Heart right ventricle (tissue), 16 donors: ENCODE results near the gene FAM83F. TPM values are rescaled to one million over a fixed set of nuclear protein-coding genes. Genes with fewer than 3 reads are reported as not detected.

Experiments
- ATAC-seq, 8 donors: fragments of 200-7000 bp; cut with Tn5 transposase; one replicate each; pipeline ENCODE4 v1.9.1; 2020; ENCODE audit warnings: mild to moderate bottlenecking in 8 of 8, moderate library complexity in 8 of 8, moderate number of reproducible peaks in 1 of 8
- DNase-seq, 2 donors: peaks; one replicate each; pipeline ENCODE4 v3.0.0-alpha.2; 2020
- H3K27ac ChIP-seq, 10 donors: fragments of 200-600 bp; sonication (generic) in 2 of 10; one replicate each; pipeline versions ENCODE4 v1.5.0 to v1.8.0; 2020 to 2022; ENCODE audit warnings: mild to moderate bottlenecking in 3 of 10
- H3K27me3 ChIP-seq, 7 donors: fragments of 200-600 bp; one replicate each; pipeline ENCODE4 v1.8.0; 2021 to 2022; ENCODE audit warnings: mild to moderate bottlenecking in 2 of 7
- H3K36me3 ChIP-seq, 9 donors: fragments of 200-600 bp; sonication (generic) in 1 of 9; one replicate each; pipeline versions ENCODE4 v1.5.0 to v1.8.0; 2020 to 2022; ENCODE audit warnings: mild to moderate bottlenecking in 2 of 9
- H3K4me1 ChIP-seq, 9 donors: fragments of 200-600 bp; sonication (generic) in 1 of 9; one replicate each; pipeline versions ENCODE4 v1.5.0 to v1.8.0; 2020 to 2022; ENCODE audit warnings: mild to moderate bottlenecking in 4 of 9
- H3K4me3 ChIP-seq, 10 donors: fragments of 200-600 bp; sonication (generic) in 2 of 10; one replicate each; pipeline versions ENCODE4 v1.5.0 to v1.8.0; 2020 to 2022; ENCODE audit warnings: mild to moderate bottlenecking in 7 of 10, moderate library complexity in 2 of 10
- H3K9me3 ChIP-seq, 11 donors: fragments of 200-600 bp in 10 of 11; sonication (generic) in 2 of 11; one replicate each; pipeline versions ENCODE4 v1.5.0 to v1.8.0; 2013 to 2022; ENCODE audit warnings: mild to moderate bottlenecking in 2 of 11, control low read depth in 1 of 11, moderate library complexity in 1 of 11
- CTCF ChIP-seq, 9 donors: fragments of 200-600 bp; sonication (generic) in 2 of 9; IDR thresholded peaks; one replicate each; pipeline versions ENCODE4 v1.5.0 to v1.8.0; 2021 to 2022; ENCODE audit warnings: antibody characterized with exemption in 9 of 9, mild to moderate bottlenecking in 5 of 9, moderate library complexity in 1 of 9
- WGBS, 2 donors: extraction: QIAGEN DNeasy Blood & Tissue Kit; methylation state at CpG; one replicate each; pipeline ENCODE4 v1.1.7; 2013; ENCODE audit warnings: inconsistent platforms in 1 of 2; 5-methylcytosine and 5-hydroxymethylcytosine counted together
- intact Hi-C, 10 donors: fragments of 100-400 bp; cut with DNase I; formaldehyde crosslinking; loops; one replicate each; pipeline versions ENCODE4 v1.11.1 to v1.14.2; 2022
- polyA plus RNA-seq, 2 donors: library from polyadenylated mRNA; stranded (reverse); fragments of 200-250 nt; gene quantifications; one replicate each; pipeline ENCODE4 v1.2.3, GENCODE V29; 2013
- total RNA-seq, 10 donors: library from RNA; stranded (reverse); fragmentation: NEBNext Ultra II Directional in 3 of 10; extraction: Animal tissue kit (Norgen Biotek cat#: 25700) in 3 of 10; gene quantifications; one replicate each; pipeline versions ENCODE4 v1.2.1 to v1.2.4, GENCODE V29; 2021 to 2023
- donor health status: Arrhythmogenic right ventricular cardiomyopathy.
- donor health status: ischemic (EF 13 %, LVEDD 7.1; RV severe dilation, severe dysfunction).
- donor health status: healthy with polysubstance abuse.
- donor health status: DM: no; HTN: yes; CAD: no.
- donor health status: DM: no; HTN: no; CAD: no.
- donor health status: ischemic (EF 25% LVEDD 6.9; RV normal size, moderate dysfunction).
- donor health status: ischemic (EF 25% LVEDD 5.7; RV mildly dilated, moderate dysfunction).
- donor health status: healthy.
- donor health status: DM: yes; HTN: yes; CAD: no.
- donor health status: Ischemic cardiomyopathy.
- donor health status: ischemic (EF 35%, LVEDD 5.7; RV mildly dilated, moderate dysfunction).
- donor health status: nonischemic (EF 11% LVEDD 7.7; RV severe dilation, severe dysfunction).
- donor health status: DM: yes; HTN: yes; CAD: no.
- donor health status: PGD.
- donor health status: ischemic (EF 29% LVEDD 5.4; RV normal size, mild dysfunction).
- donor health status: nonischemic (EF 23%, LVEDD 6.1; RV moderate dilation, normal function).

The FAM83F gene
- total and polyA plus RNA-seq, 12 donors: 1.1 to 9.7 (median 2.3) TPM

GRCh38 chr22:39967103-39967829, 27.5 kb upstream of the FAM83F start:
- no peak for TF ChIP-seq CTCF (IDR thresholded peaks at IDR 0.05)
- H3K4me1 ChIP-seq: peaks cover 0 to 21% (median 7%) of the 10 kb centered on the region in 9 donors
- no peaks in the 10 kb centered on the region for H3K9me3 ChIP-seq
- no peak overlapping the region for H3K27ac ChIP-seq
- WGBS, 2 donors: 77 to 85% methylated on average over 9 of the region's 9 CpGs
- ATAC-seq (no peak), DNase-seq (no peak)
- peaks cover 0 to 5% (median 0%) of the 10 kb centered on the region in 9 donors for H3K36me3 ChIP-seq
- H3K27me3 ChIP-seq: peaks cover 0 to 20% (median 3%) of the 10 kb centered on the region in 7 donors
- H3K4me3 ChIP-seq: no peak overlapping the region
- intact Hi-C loops: loop anchor here in 1 of 10 donors (1.0 kb wide), 1 partner anchor 35 kb away; no protein-coding TSS in a partner anchor

GRCh38 chr22:39967996-39968972, 26.5 kb upstream of the FAM83F start:
- no peaks in the 10 kb centered on the region for H3K9me3 ChIP-seq
- H3K36me3 ChIP-seq: peaks cover 0 to 5% (median 0%) of the 10 kb centered on the region in 9 donors
- peak overlapping the region in 2 of 10 donors; percentile 22 to 26 for H3K27ac ChIP-seq
- DNase-seq (peak; percentile 7 to 28), ATAC-seq (peak in 7 of 8 donors; percentile 46 to 94 (median 70))
- peaks cover 0 to 13% (median 7%) of the 10 kb centered on the region in 9 donors for H3K4me1 ChIP-seq
- TF ChIP-seq CTCF (IDR thresholded peaks at IDR 0.05): no peak
- no peak overlapping the region for H3K4me3 ChIP-seq
- H3K27me3 ChIP-seq: peaks cover 0 to 29% (median 6%) of the 10 kb centered on the region in 7 donors
- intact Hi-C loops: loop anchor here in 1 of 10 donors (1.0 kb wide), 1 partner anchor 34 kb away; no protein-coding TSS in a partner anchor
- 49 to 51% methylated on average over 20 of the region's 20 CpGs for WGBS, 2 donors

GRCh38 chr22:39970742-39971141, 24.0 kb upstream of the FAM83F start:
- Histone ChIP-seq H3K27me3 (peaks cover 0 to 34% (median 7%) of the 10 kb centered on the region in 7 donors), H3K27ac (no peak overlapping the region), H3K36me3 (peaks cover 0 to 5% (median 0%) of the 10 kb centered on the region in 9 donors), H3K9me3 (no peaks in the 10 kb centered on the region), H3K4me3 (no peak overlapping the region), H3K4me1 (peaks cover 0 to 13% (median 7%) of the 10 kb centered on the region in 9 donors)
- DNase-seq (no peak), ATAC-seq (no peak)
- WGBS, 2 donors: 91 to 95% methylated on average over 10 of the region's 10 CpGs
- TF ChIP-seq CTCF (IDR thresholded peaks at IDR 0.05): no peak
- intact Hi-C loops: no loop called here

- Histone ChIP-seq H3K27me3 (peaks cover 0 to 49% (median 15%) of the 10 kb centered on the region in 7 donors), H3K9me3 (no peaks in the 10 kb centered on the region), H3K4me1 (peaks cover 0 to 11% (median 6%) of the 10 kb centered on the region in 9 donors), H3K27ac (no peak overlapping the region), H3K4me3 (no peak overlapping the region), H3K36me3 (peaks cover 0 to 5% (median 0%) of the 10 kb centered on the region in 9 donors)
- TF ChIP-seq CTCF (IDR thresholded peaks at IDR 0.05): no peak
- DNase-seq (no peak), ATAC-seq (no peak)
- intact Hi-C loops: no loop called here
- WGBS, 2 donors: 63 to 64% methylated on average over 5 of the region's 5 CpGs
Observed at GRCh38 chr22:39972641-39973040, 22.1 kb upstream of the FAM83F start.
